ENCODE data around the gene RASAL1.

RASAL1 gene, protein sequence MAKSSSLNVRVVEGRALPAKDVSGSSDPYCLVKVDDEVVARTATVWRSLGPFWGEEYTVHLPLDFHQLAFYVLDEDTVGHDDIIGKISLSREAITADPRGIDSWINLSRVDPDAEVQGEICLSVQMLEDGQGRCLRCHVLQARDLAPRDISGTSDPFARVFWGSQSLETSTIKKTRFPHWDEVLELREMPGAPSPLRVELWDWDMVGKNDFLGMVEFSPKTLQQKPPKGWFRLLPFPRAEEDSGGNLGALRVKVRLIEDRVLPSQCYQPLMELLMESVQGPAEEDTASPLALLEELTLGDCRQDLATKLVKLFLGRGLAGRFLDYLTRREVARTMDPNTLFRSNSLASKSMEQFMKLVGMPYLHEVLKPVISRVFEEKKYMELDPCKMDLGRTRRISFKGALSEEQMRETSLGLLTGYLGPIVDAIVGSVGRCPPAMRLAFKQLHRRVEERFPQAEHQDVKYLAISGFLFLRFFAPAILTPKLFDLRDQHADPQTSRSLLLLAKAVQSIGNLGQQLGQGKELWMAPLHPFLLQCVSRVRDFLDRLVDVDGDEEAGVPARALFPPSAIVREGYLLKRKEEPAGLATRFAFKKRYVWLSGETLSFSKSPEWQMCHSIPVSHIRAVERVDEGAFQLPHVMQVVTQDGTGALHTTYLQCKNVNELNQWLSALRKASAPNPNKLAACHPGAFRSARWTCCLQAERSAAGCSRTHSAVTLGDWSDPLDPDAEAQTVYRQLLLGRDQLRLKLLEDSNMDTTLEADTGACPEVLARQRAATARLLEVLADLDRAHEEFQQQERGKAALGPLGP

DNA sequence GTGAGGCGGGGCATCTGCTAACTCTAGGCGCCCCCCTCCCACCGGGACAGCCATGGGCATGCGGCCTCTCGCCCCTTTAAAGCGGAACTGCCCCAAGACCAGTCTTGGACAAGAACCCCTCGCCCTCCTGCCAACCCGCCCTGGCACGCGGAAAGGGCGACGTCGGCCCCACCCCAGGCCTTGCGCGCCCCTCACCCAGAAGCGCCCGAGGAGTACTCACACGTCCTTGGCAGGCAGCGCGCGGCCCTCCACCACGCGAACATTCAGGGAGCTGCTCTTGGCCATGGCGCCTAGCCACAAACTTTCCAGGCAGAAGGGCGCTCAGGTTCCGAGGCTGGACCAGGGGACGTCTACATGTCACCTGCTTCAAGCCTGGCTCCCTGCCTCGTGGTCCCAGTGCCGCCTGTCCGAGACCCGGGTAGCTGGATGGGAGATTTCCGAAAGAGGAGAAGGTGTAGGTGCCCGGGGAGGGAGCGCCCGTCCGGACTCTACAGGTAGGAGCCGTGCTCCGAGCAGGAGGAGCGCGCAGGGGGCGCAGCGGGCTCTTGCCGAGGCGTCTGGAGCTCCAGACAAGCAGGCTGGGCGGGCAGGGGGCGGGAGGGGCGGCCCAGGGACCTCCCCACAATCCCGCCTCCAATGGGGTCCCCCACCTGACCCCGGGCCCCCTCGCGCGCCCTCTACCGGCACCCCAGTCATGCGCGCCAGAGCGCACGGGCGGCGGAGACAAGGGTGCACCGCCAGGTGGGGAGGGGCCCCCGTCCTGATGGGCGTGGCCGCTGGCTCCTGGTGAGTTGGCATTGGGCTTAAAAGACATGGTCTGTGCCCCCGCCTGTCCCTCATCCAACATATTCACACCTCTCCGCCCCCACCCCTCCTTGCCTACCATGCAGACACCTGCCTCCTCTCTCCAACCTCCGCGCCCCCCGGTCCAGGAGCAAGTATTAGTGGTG, at the start of gene RASAL1:
Gene RASAL1, minus strand, starts transcription at position 584 of the 950 bp plus-strand sequence. Its CDS starts 299 bp downstream, at position 285.
- peak in 1 of 2 donors; percentile 61 for DNase-seq

DNA sequence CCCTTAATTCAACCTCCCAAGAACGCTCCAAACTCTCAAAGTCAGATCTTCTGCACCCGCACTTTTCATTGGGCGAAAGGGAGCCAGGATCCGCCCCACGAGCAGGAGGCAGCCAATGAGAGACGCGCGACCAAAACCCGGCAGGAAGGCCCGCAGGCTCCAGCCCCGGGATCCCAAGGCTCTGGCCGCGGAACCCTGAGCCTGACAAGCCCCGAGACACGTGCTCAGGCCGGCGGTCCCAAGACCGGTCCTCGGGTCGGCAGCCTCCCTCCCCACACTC, 49.3 kb upstream of the RASAL1 start:
- peak; percentile 64 to 81 for DNase-seq

DNA sequence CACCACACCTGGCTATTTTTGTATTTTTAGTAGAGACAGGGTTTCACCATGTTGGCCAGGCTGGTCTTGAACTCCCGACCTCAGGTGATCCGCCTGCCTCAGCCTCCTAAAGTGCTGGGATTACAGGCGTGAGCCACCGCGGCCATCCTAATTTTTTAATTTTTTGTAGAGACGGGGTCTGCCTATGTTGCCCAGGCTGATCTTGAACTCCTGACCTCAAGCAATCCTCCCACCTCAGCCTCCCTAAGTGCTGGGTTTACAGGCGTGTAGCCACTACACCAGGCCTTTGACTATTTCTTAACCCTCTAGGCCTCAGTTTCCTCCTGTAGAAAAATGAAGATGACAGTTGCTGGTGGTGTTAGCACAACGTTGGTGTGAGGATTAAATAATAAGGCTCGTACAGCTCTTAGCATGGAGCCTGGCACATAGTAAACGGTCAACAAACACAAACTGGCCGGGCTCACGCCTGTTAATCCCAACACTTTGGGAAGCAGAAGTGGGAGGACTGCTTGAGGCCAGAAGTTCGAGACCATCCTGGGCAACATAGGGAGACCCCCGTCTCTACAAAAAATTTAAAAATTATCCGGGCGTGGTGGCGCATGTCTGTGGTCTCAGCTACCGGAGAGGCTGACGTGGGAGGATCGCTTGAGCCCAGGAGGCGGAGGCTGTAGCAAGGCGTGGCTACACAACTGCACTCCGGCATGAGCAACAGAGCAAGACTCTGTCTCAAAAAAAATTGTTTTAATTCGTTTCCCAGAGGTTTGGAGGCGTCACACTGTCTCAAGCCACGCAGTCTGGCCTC, 48.7 kb upstream of the RASAL1 start:
- DNase-seq: no peak

DNA sequence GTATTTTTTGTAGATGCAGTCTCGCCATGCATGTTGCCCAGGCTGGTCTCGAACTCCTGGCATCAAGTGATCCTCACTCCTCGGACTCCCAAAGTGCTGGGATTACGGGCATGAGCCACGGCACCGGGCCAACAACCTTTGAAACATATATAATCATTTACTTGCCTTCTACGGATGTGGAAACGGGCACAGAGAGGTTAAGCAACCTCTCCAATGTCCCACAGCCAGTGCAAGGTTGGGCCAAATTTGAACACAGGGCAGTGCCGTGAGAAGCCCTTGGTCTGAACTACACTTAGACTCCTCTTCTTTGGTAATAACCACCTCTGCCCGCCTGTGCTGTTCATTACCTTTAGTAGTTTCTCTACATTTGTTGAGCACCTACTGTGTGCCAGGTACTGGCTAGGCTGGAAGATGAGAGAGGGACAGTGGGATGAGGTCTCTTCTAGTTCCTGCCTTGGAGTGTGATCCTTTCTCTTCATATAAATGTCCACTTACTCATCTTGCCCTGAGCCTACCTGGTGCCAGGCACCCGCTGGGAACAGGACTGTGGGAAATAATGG, 47.5 kb upstream of the RASAL1 start:
- DNase-seq: no peak

DNA sequence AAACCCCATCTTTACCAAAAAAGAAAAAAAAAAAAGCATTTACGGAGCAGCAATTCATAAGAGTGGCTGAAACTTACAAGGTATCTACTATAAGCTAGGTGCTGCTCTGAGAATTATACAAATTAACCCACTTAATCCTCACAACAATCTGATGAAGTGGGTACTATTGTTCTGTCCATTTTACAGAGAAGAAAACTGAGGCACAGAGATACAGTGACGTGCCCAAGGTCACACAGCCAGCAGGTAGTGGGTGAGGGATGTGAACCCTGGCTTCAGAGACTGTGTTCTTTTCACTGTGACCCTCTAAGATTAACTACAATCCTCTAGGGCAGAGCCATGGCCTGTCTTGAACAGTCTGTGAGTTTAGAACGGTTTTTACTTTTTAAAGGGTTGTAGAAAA, 46.4 kb upstream of the RASAL1 start:
- DNase-seq: no peak

DNA sequence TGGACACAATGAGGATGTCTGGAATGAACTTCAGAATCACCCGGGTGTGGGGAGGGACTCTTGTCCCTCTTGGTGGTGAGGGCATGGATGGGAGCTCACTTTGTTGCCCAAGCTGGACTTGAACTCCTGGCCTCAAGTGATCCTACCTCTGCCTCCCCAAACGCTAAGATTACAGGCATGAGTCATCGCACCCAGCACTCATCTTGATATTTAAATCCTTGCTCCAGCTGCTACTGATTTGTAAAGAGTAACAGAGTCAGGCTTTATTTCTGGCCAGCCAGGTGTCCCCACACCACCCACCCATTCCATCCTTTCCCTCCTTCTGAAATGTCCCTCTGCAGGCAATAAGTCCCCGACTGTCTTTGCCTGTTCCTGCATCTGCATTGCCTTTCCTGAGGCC, 44.8 kb upstream of the RASAL1 start:
- no peak for DNase-seq

DNA sequence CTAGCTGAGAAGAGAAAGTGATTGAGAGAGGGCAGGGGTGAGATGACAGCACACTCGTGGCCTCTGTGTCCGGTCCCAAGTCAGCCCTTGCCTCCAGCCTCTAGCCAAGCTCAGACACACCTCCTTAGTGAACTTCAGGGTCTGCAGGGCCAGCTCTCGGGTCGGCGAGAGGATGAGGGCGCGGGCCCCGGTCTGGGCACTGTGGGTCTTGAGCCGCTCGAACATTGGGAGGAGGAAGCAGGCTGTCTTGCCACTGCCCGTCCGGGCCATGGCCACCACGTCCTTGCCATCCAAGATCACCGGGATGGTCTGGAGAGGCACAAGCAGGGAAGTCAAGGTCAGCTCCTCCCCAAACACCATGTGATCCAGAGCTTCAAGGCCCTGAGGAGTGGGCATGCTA, 43.5 kb upstream of the RASAL1 start:
- DNase-seq: no peak

DNA sequence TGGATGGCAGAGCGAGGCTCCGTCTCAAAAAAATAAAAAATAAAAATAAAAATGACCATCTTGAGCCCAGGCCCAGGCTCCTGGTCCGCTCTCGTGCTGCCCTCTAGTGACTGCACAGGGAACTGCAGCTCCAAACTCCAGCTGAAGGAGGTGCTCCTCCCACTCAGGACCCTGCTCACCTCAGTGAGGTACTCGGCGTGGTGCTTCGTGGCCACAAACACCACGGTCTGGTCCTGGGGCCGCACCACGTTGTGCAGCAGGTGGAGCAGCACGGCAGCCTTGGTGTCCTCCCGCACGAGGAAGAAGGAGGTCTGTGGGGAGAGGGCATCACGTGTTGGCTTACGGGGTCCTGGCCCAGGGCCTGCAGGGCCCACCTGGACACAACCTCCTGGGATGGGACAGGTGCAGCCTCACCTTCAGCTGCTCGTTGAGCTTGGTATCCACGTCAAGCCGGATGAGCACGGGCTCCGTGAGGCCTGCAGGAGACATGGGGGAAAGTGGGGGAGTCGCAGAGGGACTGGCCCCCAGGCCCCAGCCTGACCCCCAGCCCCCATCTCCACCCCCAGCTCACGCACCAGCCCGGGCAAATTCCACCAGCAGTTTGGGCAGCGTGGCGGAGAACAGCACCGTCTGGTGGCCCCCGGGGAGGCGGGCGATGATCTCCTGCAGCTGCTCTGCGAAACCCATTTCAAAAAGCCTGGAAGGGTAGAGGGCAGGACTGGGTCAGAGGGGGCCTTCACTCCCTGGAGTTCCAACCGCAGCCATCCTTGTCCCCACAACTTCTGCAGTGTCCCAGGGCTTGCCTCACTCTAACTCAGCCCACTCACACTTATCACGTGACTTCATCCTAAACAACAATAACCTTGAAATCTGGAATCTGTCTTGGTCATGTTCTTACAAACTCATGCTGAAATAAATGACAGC, 39.2 kb upstream of the RASAL1 start:
- peak in 1 of 2 donors; percentile 60 for DNase-seq

DNA sequence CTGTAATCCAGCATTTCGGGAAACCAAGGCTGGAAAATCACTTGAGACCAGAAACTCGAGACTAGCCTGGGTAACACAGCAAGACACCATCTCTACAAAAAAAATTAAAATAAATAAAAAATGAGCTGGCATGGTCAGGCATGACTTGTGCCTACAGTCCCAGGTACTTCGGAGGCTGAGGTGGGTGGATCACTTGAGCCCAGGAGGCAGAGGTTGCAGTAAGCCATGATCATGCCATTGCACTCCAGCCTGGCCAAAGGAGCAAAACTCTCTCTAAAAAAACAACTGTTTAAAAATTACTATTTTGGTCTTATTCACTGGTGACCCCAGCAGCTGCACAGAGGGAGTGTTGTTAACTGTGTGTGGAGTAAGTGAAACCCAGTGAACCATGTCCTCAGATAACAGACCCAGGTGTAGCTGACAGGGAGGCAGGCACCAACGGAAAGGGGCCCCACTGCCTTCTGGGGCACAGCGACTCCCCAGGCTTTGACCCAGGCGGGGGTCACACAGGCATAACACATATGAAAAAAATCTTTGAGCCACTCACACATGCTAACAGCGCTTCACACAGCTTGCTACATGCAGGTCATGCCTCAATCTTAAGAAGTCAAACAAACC, 37.6 kb upstream of the RASAL1 start:
- DNase-seq: no peak

DNA sequence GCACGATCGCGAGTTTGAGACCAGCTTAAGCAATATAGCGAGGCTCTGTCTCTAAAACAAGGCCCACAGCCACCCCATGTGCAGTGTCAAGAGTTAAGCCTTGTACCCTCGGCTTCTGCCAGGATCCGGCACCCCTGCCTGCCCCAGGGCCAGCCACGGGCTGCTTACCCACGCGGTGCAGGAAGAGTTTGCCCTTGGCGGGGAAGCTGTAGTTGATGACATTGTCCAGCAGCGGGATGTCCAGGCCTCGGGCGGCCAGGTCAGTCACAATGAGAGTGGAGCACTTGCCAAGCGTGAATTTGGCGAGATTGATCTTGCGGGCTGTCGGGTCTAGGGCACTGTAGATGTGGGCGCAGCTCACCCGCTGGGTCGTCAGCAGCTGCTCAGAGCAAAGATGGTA, 36.6 kb upstream of the RASAL1 start:
- no peak for DNase-seq

DNA sequence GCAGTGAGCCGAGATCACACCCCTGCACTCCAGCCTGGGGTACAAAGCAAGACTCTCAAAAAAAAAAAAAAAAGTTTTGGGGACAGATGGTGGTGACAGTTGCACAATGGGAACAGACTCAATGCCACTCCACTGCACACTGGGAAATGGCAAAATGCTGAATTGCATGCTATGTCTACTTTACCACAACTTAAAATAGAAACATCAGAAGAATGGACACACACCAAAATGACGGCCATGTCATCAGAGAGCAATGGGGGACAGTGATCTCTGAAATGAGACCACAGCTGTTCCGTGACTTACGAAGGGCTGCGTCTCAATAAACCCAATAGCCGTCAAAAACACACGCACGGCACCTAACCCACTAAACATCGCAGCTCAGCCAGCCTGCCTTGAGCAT, 36.0 kb upstream of the RASAL1 start:
- DNase-seq: no peak

DNA sequence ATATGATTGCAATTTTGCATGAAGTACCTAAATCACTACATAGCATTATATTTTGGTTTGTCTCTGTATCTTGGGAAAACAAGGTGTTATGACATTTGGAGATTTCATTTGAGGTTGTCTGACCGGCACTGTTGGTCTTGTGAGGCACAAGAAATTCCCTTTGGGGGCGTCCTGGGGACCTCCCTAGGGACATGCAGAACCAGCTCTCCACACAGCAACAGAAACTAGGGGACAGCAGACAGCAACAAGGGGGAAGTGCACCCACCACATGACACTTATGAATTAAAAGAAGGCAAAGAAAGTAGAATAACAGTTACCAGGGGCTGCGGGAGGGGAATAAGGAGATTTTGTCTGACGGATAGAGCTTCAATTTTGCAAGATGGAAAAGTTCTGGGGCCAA, 35.4 kb upstream of the RASAL1 start:
- no peak for DNase-seq

DNA sequence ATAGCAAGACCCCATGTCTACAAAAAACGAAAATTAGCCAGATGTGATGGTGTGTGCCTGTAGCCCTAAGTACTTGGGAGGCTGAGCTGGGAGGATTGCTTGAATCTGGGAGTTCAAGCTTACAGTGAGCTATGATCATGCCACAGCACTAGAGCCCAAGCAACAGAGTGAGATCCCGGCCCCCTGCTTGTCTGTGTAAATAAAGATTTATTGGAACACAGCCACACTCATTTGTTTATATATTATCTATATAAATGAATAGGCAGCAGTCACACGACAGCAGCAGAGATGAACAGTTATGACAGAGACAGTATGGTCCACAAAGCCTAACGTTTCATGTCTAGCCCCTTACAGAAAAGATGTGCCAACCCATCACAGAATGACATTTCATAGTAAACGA, 34.9 kb upstream of the RASAL1 start:
- DNase-seq: no peak

DNA sequence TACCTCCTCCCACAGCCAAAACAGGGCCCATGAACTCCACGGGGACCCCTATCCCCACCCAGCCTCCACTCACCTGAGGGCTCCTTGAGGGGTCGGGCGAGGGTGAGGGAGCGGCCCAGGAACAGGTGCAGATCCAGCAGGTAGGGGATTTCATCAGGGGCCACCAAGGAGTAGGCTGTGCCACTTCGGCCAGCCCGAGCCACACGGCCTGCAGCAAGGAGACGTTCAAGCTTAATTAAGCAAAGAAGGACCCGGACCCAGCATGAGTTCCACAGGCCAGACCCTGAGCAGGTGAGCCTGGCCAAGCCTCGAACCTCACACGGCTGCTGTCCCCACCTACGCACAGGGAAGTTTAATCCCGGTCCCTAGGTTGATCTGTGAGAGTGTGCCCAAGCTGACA, 34.1 kb upstream of the RASAL1 start:
- DNase-seq: no peak

DNA sequence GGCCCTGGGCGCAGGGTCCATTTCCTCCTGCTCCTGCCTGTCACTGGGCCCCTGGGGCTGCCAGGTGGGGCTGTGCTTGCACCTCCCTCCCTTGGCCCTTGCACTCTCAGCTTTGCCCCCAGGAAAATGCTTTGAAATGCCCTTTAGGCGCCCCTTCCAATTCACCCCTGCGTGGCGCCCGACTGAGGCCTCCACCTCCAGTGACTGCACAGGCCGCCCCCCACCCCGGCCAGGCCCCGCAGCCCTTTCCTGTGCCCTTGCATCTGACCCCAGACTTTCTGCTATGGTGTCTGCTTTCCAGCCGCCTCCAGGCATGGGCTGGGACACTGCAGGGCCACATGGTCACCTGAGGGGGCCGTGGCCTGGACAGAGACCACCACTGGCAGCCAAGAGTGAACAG, 32.3 kb upstream of the RASAL1 start:
- DNase-seq: no peak

DNA sequence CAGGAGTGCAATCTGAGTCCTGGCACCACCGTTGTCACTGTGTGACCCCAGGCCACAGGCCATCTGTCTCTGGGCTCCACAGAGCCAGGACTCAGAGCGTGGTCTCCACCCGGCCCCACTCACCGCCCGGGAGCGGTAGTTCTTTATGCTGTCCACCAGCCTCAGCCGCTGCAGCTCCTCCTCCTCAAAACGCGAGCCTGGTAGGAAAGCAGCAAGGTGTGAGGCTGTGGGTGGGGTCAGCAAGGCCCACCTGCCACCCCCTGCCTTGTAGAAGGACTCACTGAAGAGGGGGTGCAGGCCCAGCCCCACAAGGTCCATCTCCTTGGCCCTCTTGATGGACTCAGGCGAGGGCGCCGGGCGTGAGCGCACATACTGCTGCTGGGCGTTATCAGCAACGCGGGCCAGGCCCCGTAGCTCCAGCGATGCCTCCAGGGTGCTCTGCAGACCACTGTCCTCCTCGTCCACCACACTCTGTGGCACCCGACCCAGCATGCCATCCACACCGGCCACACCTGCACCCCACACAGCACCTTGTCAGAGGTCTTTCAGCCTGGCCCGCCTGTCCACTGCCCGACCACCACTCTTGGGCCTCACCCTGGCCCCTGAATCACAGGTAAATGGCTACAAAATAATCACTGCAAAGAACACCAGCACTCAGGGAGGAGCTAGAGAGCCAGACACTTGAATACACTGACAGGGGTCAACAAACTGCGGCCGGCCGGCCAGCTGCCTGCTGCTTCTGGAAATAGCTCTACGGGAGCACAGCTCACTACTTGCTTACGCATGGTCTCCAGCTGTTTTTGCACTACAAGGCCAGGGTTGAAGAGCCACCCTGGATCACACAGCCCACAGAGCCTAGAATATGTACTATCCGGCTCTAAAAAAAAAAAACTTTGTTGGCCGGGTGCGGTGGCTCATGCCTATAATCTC, 30.2 kb upstream of the RASAL1 start:
- no peak for DNase-seq

DNA sequence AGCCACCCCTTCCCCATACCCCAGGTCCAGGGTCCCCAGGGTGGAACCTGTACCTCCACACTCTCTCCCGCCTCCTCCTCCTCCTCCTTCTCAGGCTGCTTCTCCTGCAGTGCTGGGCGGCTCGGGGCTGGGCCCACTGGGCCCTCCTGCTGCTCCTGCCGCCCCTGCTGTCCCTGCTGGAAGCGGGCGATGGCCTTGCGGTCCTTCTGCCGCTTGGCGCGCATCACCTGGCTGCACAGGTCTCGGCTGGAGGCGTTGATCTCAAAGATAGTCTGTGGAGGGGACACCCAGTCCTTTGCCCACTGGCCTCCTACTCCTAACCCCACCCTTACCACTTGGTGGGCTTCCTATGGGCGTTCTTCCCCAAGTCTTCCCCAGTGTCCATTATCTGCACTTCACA, 28.5 kb upstream of the RASAL1 start:
- DNase-seq: no peak

DNA sequence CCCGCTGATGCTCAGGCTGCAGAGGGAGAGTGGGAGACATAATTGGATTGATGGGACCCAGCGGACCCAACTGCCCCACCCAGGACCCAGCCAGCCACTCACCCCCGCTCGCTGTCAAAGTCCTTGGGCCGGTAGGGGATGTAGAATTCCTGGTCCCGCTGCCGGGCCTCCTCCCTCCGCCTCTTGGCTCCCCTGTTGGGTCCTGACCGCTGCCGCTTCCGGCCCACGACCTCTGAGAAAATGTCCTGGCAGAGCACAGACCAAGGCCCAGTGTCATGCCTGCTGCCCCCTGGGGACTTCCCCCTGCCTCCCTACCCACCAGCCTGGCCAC, 27.4 kb upstream of the RASAL1 start:
- no peak for DNase-seq

Data from hippocampal formation (tissue), 2 donors.